Measurements from ENCODE around the gene C1QTNF2. TPM values are rescaled to one million over a fixed set of nuclear protein-coding genes. Genes with fewer than 3 reads are reported as not detected.

Gene C1QTNF2
- total and polyA plus RNA-seq, 2 donors (not counting 1 experiment from before 2014, with no cell fraction given), result not detected

- H3K9me3 Mint-ChIP-seq (ENCODE audit: insufficient read depth), result no peaks in the 10 kb centered on the region
- DNase-seq (no peak), ATAC-seq (ENCODE audit: low read depth) (no peak)
- Histone ChIP-seq H3K27me3 (replicated peaks in 1 of 4; ENCODE audit: control extremely low read depth in 1 of 4, control insufficient read depth in 3 of 4, insufficient read depth in 4 of 4, low read length in 3 of 4) (no peaks in the 10 kb centered on the region), H3K4me1 (ENCODE audit: control insufficient read depth in 2 of 2, insufficient read depth in 2 of 2, low read length in 2 of 2) (no peaks in the 10 kb centered on the region), H2AFZ (ENCODE audit: insufficient read depth, low read depth, low read length, poor library complexity, severe bottlenecking) (no peak overlapping the region), H3K4me3 (ENCODE audit: control extremely low read depth in 1 of 5, extremely low read depth in 1 of 5, insufficient read depth in 1 of 5, low read depth in 2 of 5, low read length in 4 of 5) (no peak overlapping the region), H3K4me2 (replicated peaks; ENCODE audit: low read depth, low read length, poor library complexity, severe bottlenecking) (no peak overlapping the region), H3K36me3 (replicated peaks in 1 of 2; ENCODE audit: control extremely low read depth in 1 of 2, control insufficient read depth in 1 of 2, extremely low read depth in 1 of 2, insufficient read depth in 2 of 2, low read length in 1 of 2) (no peaks in the 10 kb centered on the region), H3K79me2 (ENCODE audit: control insufficient read depth, insufficient read depth, low read length) (no peaks in the 10 kb centered on the region), H3K27ac (ENCODE audit: low read length in 2 of 2) (no peak overlapping the region), H4K20me1 (ENCODE audit: control insufficient read depth, insufficient read depth, low read length, poor library complexity, severe bottlenecking) (no peaks in the 10 kb centered on the region), H3K9me3 (ENCODE audit: control extremely low read depth in 1 of 3, control insufficient read depth in 2 of 3, insufficient read depth in 1 of 3, low read length in 2 of 3) (no peaks in the 10 kb centered on the region), H3K9ac (ENCODE audit: low read length) (no peak overlapping the region)
- POLR2A ChIA-PET, result no interaction called here
- H3K27ac Mint-ChIP-seq, result no peak overlapping the region
- 80% methylated on average over 4 of the region's 4 CpGs for WGBS (ENCODE audit: insufficient coverage)
- TF ChIP-seq EZH2 (IDR thresholded peaks at IDR 0.05; ENCODE audit: borderline replicate concordance, insufficient read depth, low read depth, low read length, poor library complexity, severe bottlenecking), result no peak
- TF ChIP-seq, protein P1, sequence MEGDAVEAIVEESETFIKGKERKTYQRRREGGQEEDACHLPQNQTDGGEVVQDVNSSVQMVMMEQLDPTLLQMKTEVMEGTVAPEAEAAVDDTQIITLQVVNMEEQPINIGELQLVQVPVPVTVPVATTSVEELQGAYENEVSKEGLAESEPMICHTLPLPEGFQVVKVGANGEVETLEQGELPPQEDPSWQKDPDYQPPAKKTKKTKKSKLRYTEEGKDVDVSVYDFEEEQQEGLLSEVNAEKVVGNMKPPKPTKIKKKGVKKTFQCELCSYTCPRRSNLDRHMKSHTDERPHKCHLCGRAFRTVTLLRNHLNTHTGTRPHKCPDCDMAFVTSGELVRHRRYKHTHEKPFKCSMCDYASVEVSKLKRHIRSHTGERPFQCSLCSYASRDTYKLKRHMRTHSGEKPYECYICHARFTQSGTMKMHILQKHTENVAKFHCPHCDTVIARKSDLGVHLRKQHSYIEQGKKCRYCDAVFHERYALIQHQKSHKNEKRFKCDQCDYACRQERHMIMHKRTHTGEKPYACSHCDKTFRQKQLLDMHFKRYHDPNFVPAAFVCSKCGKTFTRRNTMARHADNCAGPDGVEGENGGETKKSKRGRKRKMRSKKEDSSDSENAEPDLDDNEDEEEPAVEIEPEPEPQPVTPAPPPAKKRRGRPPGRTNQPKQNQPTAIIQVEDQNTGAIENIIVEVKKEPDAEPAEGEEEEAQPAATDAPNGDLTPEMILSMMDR (IDR thresholded peaks at IDR 0.05), result no peak
- peaks cover 17% of the 10 kb centered on the region for H3K27me3 Mint-ChIP-seq
- no peaks in the 10 kb centered on the region for H3K4me1 Mint-ChIP-seq
- CTCF ChIA-PET, result no interaction called here
- intact Hi-C loops (cut with micrococcal nuclease), result no loop called here
- no peak overlapping the region for H3K4me3 Mint-ChIP-seq
These were observed 10.6 kb downstream of the C1QTNF2 start for GRCh38 chr5:160359816-160360215.

DNA sequence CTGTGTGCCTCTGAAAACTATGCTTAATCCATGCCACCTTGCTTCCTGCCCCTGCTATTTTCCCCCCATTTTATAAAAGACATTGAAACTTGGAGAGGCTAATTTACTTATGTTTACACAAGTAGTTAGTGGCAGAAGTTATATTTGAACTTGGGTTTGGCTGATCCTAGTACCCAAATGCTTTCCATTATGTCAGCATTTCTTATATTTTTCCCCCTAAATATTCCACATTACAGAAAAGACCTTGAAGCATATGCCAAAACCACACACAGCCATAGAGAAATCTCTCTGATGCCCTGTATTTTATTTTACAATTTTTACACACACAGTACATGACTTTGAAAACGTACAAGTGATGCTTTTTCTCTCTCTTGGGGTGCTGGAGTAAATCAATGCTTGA, 11.2 kb downstream of the C1QTNF2 start:
- H3K36me3 ChIP-seq (replicated peaks in 1 of 2; ENCODE audit: control extremely low read depth in 1 of 2, control insufficient read depth in 1 of 2, extremely low read depth in 1 of 2, insufficient read depth in 2 of 2, low read length in 1 of 2), result no peaks in the 10 kb centered on the region
- H3K79me2 ChIP-seq (ENCODE audit: control insufficient read depth, insufficient read depth, low read length), result no peaks in the 10 kb centered on the region
- no peaks in the 10 kb centered on the region for H3K4me1 ChIP-seq (ENCODE audit: control insufficient read depth in 2 of 2, insufficient read depth in 2 of 2, low read length in 2 of 2)
- Mint-ChIP-seq H3K4me3 (no peak overlapping the region), H3K27ac (no peak overlapping the region), H3K27me3 (peaks cover 17% of the 10 kb centered on the region), H3K4me1 (no peaks in the 10 kb centered on the region), H3K9me3 (ENCODE audit: insufficient read depth) (no peaks in the 10 kb centered on the region)
- WGBS (ENCODE audit: insufficient coverage), result 0% methylated on average over 1 of the region's 1 CpG
- CTCF ChIA-PET, result no interaction called here
- no peak for TF ChIP-seq EZH2 (IDR thresholded peaks at IDR 0.05; ENCODE audit: borderline replicate concordance, insufficient read depth, low read depth, low read length, poor library complexity, severe bottlenecking)
- TF ChIP-seq, protein P1 (IDR thresholded peaks at IDR 0.05), result no peak
- H3K9ac ChIP-seq (ENCODE audit: low read length), result no peak overlapping the region
- DNase-seq (no peak), ATAC-seq (ENCODE audit: low read depth) (no peak)
- H3K4me3 ChIP-seq (ENCODE audit: control extremely low read depth in 1 of 5, extremely low read depth in 1 of 5, insufficient read depth in 1 of 5, low read depth in 2 of 5, low read length in 4 of 5), result no peak overlapping the region
- H3K9me3 ChIP-seq (ENCODE audit: control extremely low read depth in 1 of 3, control insufficient read depth in 2 of 3, insufficient read depth in 1 of 3, low read length in 2 of 3), result no peaks in the 10 kb centered on the region
- no peaks in the 10 kb centered on the region for H4K20me1 ChIP-seq (ENCODE audit: control insufficient read depth, insufficient read depth, low read length, poor library complexity, severe bottlenecking)
- no peaks in the 10 kb centered on the region for H3K27me3 ChIP-seq (replicated peaks in 1 of 4; ENCODE audit: control extremely low read depth in 1 of 4, control insufficient read depth in 3 of 4, insufficient read depth in 4 of 4, low read length in 3 of 4)
- H2AFZ ChIP-seq (ENCODE audit: insufficient read depth, low read depth, low read length, poor library complexity, severe bottlenecking), result no peak overlapping the region
- H3K27ac ChIP-seq (ENCODE audit: low read length in 2 of 2), result no peak overlapping the region
- intact Hi-C loops (cut with micrococcal nuclease), result no loop called here
- POLR2A ChIA-PET, result no interaction called here
- H3K4me2 ChIP-seq (replicated peaks; ENCODE audit: low read depth, low read length, poor library complexity, severe bottlenecking), result no peak overlapping the region

Data from B cell (primary cell).